Mesenchymal stem cell (in vitro differentiated cells and primary cell): ENCODE measurements around the gene ALPK3.

Experiments used
- DNase-seq: peaks from one replicate; pipeline ENCODE4 v3.0.0-alpha.2; 2013
- H2AFZ ChIP-seq: one replicate; pipeline ENCODE4 v1.6.1; 2013; ENCODE audit warnings: low read depth, mild to moderate bottlenecking, control low read depth, inconsistent platforms, low read length, moderate library complexity
- H2AK5ac ChIP-seq: 2 replicates; pipeline ENCODE4 v1.6.1; 2013; ENCODE audit warnings: low read length, moderate library complexity, mild to moderate bottlenecking, inconsistent platforms; ENCODE audit not compliant: severe bottlenecking
- H2BK120ac ChIP-seq: one replicate; pipeline ENCODE4 v1.6.1; 2013; ENCODE audit warnings: low read depth, mild to moderate bottlenecking, inconsistent platforms, low read length, moderate library complexity
- H2BK12ac ChIP-seq, 2 experiments: one replicate each; pipeline ENCODE4 v1.6.1; 2013; ENCODE audit warnings: inconsistent platforms in 2 of 2, low read length in 2 of 2, mild to moderate bottlenecking in 2 of 2, moderate library complexity in 2 of 2, control low read depth in 1 of 2
- H2BK15ac ChIP-seq: one replicate; pipeline ENCODE4 v1.6.1; 2013; ENCODE audit warnings: mild to moderate bottlenecking, low read depth, inconsistent platforms; ENCODE audit not compliant: poor library complexity, severe bottlenecking
- H2BK5ac ChIP-seq: 2 replicates; pipeline ENCODE4 v1.6.1; 2013; ENCODE audit warnings: low read depth, mild to moderate bottlenecking, low read length, control low read depth, inconsistent platforms; ENCODE audit not compliant: poor library complexity, severe bottlenecking
- H3K14ac ChIP-seq, 2 experiments: one replicate each; pipeline ENCODE4 v1.6.1; 2013; ENCODE audit warnings: inconsistent platforms in 2 of 2, low read length in 2 of 2, control low read depth in 1 of 2, mild to moderate bottlenecking in 1 of 2, moderate library complexity in 1 of 2
- H3K18ac ChIP-seq, 2 experiments: one replicate each; pipeline ENCODE4 v1.6.1; 2013; ENCODE audit warnings: inconsistent platforms in 2 of 2, low read length in 2 of 2, control low read depth in 1 of 2, low read depth in 1 of 2, mild to moderate bottlenecking in 1 of 2
- H3K23ac ChIP-seq, 2 experiments: one replicate each; pipeline ENCODE4 v1.6.1; 2013; ENCODE audit warnings: inconsistent platforms in 2 of 2, low read length in 2 of 2, mild to moderate bottlenecking in 2 of 2, moderate library complexity in 2 of 2, control low read depth in 1 of 2
- H3K27ac ChIP-seq: 2 replicates; pipeline ENCODE4 v1.5.1; 2013; ENCODE audit warnings: mild to moderate bottlenecking, moderate library complexity, low read length, control low read depth, inconsistent platforms; ENCODE audit not compliant: poor library complexity, severe bottlenecking
- H3K27me3 ChIP-seq, 2 experiments: 2 replicates each; pipeline versions ENCODE4 v1.6.1 to v1.7.0; 2013; ENCODE audit warnings: low read length in 2 of 2, mild to moderate bottlenecking in 2 of 2, moderate library complexity in 2 of 2, control low read depth in 1 of 2, inconsistent platforms in 1 of 2; ENCODE audit not compliant: control insufficient read depth in 1 of 2, insufficient read depth in 1 of 2
- H3K36me3 ChIP-seq, 2 experiments: 2 replicates each; pipeline versions ENCODE4 v1.6.1 to v1.7.0; 2013; ENCODE audit warnings: low read length in 2 of 2, control low read depth in 1 of 2, inconsistent platforms in 1 of 2, low read depth in 1 of 2, mild to moderate bottlenecking in 1 of 2; ENCODE audit not compliant: insufficient read depth in 2 of 2, control insufficient read depth in 1 of 2
- H3K4ac ChIP-seq, 2 experiments: one replicate each; pipeline ENCODE4 v1.6.1; 2013; ENCODE audit warnings: inconsistent platforms in 2 of 2, low read length in 2 of 2, mild to moderate bottlenecking in 2 of 2, moderate library complexity in 2 of 2, control low read depth in 1 of 2, low read depth in 1 of 2
- H3K4me1 ChIP-seq: 2 replicates; pipeline ENCODE4 v1.6.1; 2013; ENCODE audit warnings: low read depth, low read length, control low read depth; ENCODE audit not compliant: control insufficient read depth, insufficient read depth
- H3K4me2 ChIP-seq: 2 replicates; pipeline ENCODE4 v1.6.1; 2013; ENCODE audit warnings: low read length, mild to moderate bottlenecking, inconsistent platforms; ENCODE audit not compliant: poor library complexity, severe bottlenecking
- H3K4me3 ChIP-seq, 2 experiments: 2 replicates each; pipeline versions ENCODE4 v1.5.1 to v1.7.0; 2013; ENCODE audit warnings: low read length in 2 of 2, mild to moderate bottlenecking in 2 of 2, control low read depth in 1 of 2, low read depth in 1 of 2; ENCODE audit not compliant: insufficient read depth in 1 of 2
- H3K79me1 ChIP-seq: replicated peaks from 2 replicates; pipeline ENCODE4 v1.6.1; 2013; ENCODE audit warnings: mild to moderate bottlenecking, control low read depth, low read length, inconsistent platforms; ENCODE audit not compliant: poor library complexity, severe bottlenecking
- H3K9ac ChIP-seq: 2 replicates; pipeline ENCODE4 v1.7.0; 2013; ENCODE audit warnings: mild to moderate bottlenecking, low read length, moderate library complexity
- H3K9me3 ChIP-seq: 2 replicates; pipeline ENCODE4 v1.7.0; 2013; ENCODE audit warnings: mild to moderate bottlenecking, low read length; ENCODE audit not compliant: control insufficient read depth
- H4K8ac ChIP-seq: one replicate; pipeline ENCODE4 v1.6.1; 2013; ENCODE audit warnings: inconsistent platforms, mild to moderate bottlenecking, low read length, moderate library complexity
- H4K91ac ChIP-seq: one replicate; pipeline ENCODE4 v1.6.1; 2013; ENCODE audit warnings: mild to moderate bottlenecking, low read length, inconsistent platforms
- WGBS: methylation state at CpG from one replicate; pipeline ENCODE4 v1.1.7; 2013; ENCODE audit warnings: mixed read lengths; 5-methylcytosine and 5-hydroxymethylcytosine counted together

Gene ALPK3

DNA sequence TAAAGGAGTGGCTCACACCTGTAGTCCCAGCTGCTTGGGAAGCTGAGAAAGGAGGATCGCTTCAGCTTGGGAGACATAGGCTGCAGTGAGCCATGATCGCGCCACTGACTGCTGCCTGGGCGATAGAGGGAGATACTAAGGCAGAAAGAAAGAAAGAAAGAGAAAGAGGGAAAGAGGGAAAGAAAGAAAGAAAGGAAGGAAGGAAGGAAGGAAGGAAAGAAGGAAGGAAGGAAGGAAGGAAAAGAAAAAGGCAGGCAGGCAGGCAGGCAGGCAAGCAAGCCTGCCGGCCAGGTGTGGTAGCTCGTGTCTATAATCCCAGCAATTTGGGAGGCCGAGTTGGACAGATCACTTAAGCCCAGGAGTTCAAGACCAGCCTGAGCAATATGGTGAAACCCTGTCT is 82.6 kb downstream of the ALPK3 start:
- no peak overlapping the region for H2AFZ ChIP-seq
- H3K27ac ChIP-seq: no peak overlapping the region
- H2BK120ac ChIP-seq: no peak overlapping the region
- H2BK12ac ChIP-seq: no peak overlapping the region
- H2BK5ac ChIP-seq: no peak overlapping the region
- H3K4me3 ChIP-seq: no peak overlapping the region
- no peak overlapping the region for H3K9ac ChIP-seq
- no peak overlapping the region for H4K91ac ChIP-seq
- no peak overlapping the region for H3K4ac ChIP-seq
- H4K8ac ChIP-seq: no peak overlapping the region
- H3K23ac ChIP-seq: no peak overlapping the region
- H3K79me1 ChIP-seq: no peaks in the 10 kb centered on the region
- DNase-seq: no peak
- 91% methylated on average over 7 of the region's 7 CpGs for WGBS
- H2BK15ac ChIP-seq: no peak overlapping the region
- H3K4me1 ChIP-seq: peaks cover 3% of the 10 kb centered on the region
- no peak overlapping the region for H3K4me2 ChIP-seq
- H3K18ac ChIP-seq: no peak overlapping the region
- no peak overlapping the region for H2AK5ac ChIP-seq
- no peak overlapping the region for H3K14ac ChIP-seq
- H3K9me3 ChIP-seq: no peaks in the 10 kb centered on the region
- H3K36me3 ChIP-seq: no peaks in the 10 kb centered on the region
- no peaks in the 10 kb centered on the region for H3K27me3 ChIP-seq

- no peak for DNase-seq
- H3K18ac ChIP-seq: no peak overlapping the region
- H3K9me3 ChIP-seq: no peaks in the 10 kb centered on the region
- no peak overlapping the region for H3K27ac ChIP-seq
- H4K91ac ChIP-seq: no peak overlapping the region
- no peak overlapping the region for H3K4ac ChIP-seq
- H3K79me1 ChIP-seq: no peaks in the 10 kb centered on the region
- H2BK12ac ChIP-seq: no peak overlapping the region
- no peak overlapping the region for H3K4me2 ChIP-seq
- H2BK5ac ChIP-seq: no peak overlapping the region
- no peaks in the 10 kb centered on the region for H3K27me3 ChIP-seq
- no peaks in the 10 kb centered on the region for H3K36me3 ChIP-seq
- H2AFZ ChIP-seq: no peak overlapping the region
- H2BK120ac ChIP-seq: no peak overlapping the region
- peaks cover 5% of the 10 kb centered on the region for H3K4me1 ChIP-seq
- H3K23ac ChIP-seq: no peak overlapping the region
- WGBS: 92% methylated on average over 2 of the region's 2 CpGs
- H3K4me3 ChIP-seq: no peak overlapping the region
- H4K8ac ChIP-seq: no peak overlapping the region
- no peak overlapping the region for H3K9ac ChIP-seq
- no peak overlapping the region for H3K14ac ChIP-seq
- H2BK15ac ChIP-seq: no peak overlapping the region
- H2AK5ac ChIP-seq: no peak overlapping the region
Measured at GRCh38 chr15:84901540-84901939, 84.4 kb downstream of the ALPK3 start.

DNA sequence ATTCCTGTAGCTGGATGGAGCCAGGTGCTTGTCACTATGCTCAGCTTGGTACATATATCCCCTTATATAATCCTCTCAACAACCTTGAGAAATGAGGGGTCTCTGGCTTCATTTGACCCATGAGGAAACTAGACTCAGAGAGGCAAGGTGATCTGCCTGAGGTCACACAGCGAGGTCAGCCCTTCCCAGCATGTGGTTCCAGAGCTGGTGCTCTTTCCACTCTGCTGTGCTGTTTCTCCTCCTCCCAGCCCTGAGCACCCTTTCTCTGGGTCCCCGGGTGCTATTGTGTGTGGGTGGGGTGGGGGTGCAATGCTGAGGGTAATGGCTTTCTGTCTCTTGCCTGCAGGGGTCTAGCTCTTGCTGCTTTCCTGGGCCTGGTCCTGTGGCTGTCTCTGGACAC is 86.6 kb downstream of the ALPK3 start:
- no peak overlapping the region for H4K8ac ChIP-seq
- H2BK15ac ChIP-seq: no peak overlapping the region
- H3K9ac ChIP-seq: no peak overlapping the region
- H3K4ac ChIP-seq: no peak overlapping the region
- H2AFZ ChIP-seq: no peak overlapping the region
- 92% methylated on average over 2 of the region's 2 CpGs for WGBS
- no peak overlapping the region for H3K4me2 ChIP-seq
- H3K4me3 ChIP-seq: no peak overlapping the region
- no peaks in the 10 kb centered on the region for H3K36me3 ChIP-seq
- no peaks in the 10 kb centered on the region for H3K79me1 ChIP-seq
- peaks cover 8% of the 10 kb centered on the region for H3K4me1 ChIP-seq
- H3K27me3 ChIP-seq: no peaks in the 10 kb centered on the region
- H2AK5ac ChIP-seq: no peak overlapping the region
- no peak overlapping the region for H4K91ac ChIP-seq
- H2BK120ac ChIP-seq: no peak overlapping the region
- no peak overlapping the region for H2BK5ac ChIP-seq
- no peak overlapping the region for H2BK12ac ChIP-seq
- no peak for DNase-seq
- no peaks in the 10 kb centered on the region for H3K9me3 ChIP-seq
- no peak overlapping the region for H3K18ac ChIP-seq
- H3K14ac ChIP-seq: no peak overlapping the region
- H3K27ac ChIP-seq: no peak overlapping the region
- no peak overlapping the region for H3K23ac ChIP-seq

GRCh38 chr15:84904419-84904818 is 87.3 kb downstream of the ALPK3 start:
- 96% methylated on average over 2 of the region's 2 CpGs for WGBS
- H3K4me2 ChIP-seq: no peak overlapping the region
- H3K4me1 ChIP-seq: peaks cover 9% of the 10 kb centered on the region
- no peak overlapping the region for H2AK5ac ChIP-seq
- no peak overlapping the region for H2AFZ ChIP-seq
- no peak overlapping the region for H2BK120ac ChIP-seq
- H2BK5ac ChIP-seq: no peak overlapping the region
- no peak overlapping the region for H3K23ac ChIP-seq
- no peak overlapping the region for H2BK15ac ChIP-seq
- H2BK12ac ChIP-seq: no peak overlapping the region
- H3K14ac ChIP-seq: no peak overlapping the region
- H3K9me3 ChIP-seq: no peaks in the 10 kb centered on the region
- H3K27me3 ChIP-seq: no peaks in the 10 kb centered on the region
- H4K8ac ChIP-seq: no peak overlapping the region
- H3K4me3 ChIP-seq: no peak overlapping the region
- no peaks in the 10 kb centered on the region for H3K36me3 ChIP-seq
- no peak overlapping the region for H4K91ac ChIP-seq
- no peaks in the 10 kb centered on the region for H3K79me1 ChIP-seq
- H3K4ac ChIP-seq: no peak overlapping the region
- DNase-seq: no peak
- no peak overlapping the region for H3K27ac ChIP-seq
- peak overlapping the region; percentile 58 for H3K9ac ChIP-seq
- H3K18ac ChIP-seq: no peak overlapping the region
